Right ventricle myocardium superior (tissue), 1 donor: Measurements from ENCODE around the gene GNA12. TPM values are rescaled to one million over a fixed set of nuclear protein-coding genes. Genes with fewer than 3 reads are reported as not detected.
A peak's percentile ranks its signal among the peaks of the same experiment; 100 is the strongest.
"Not testable (repeated sequence)": the region's sequence is repeated elsewhere in the genome, so short reads cannot be mapped to it uniquely, and the experiment has no call there.

ENCODE experiments used
- ATAC-seq: fragments of 200-7000 bp; cut with Tn5 transposase; one replicate; pipeline ENCODE4 v1.9.1; 2020; ENCODE audit warnings: mild to moderate bottlenecking; ENCODE audit not compliant: poor library complexity
- DNase-seq: peaks from one replicate; pipeline ENCODE4 v3.0.0-alpha.2; 2020
- intact Hi-C: fragments of 100-400 bp; cut with DNase I; formaldehyde crosslinking; loops from one replicate; pipeline ENCODE4 v1.11.2; 2022
- total RNA-seq: library from RNA; stranded (reverse); fragmentation: NEBNext Ultra II Directional; extraction: Animal tissue kit (Norgen Biotek cat#: 25700); gene quantifications from one replicate; pipeline ENCODE4 v1.2.1, GENCODE V29; 2021
- donor health status: DM: no; HTN: yes; CAD: no; lungs with severe emphysema.

Gene GNA12
- total RNA-seq, 1 donor from 2014 or later = 40.6 TPM

- intact Hi-C loops = no loop called here
- DNase-seq (peak; percentile 83), ATAC-seq (peak; percentile 82)
Measured at GRCh38 chr7:2870471-2870931, 26.4 kb upstream of the GNA12 start.

- intact Hi-C loops = loop anchor here (10.0 kb wide), 2 partner anchors 285 to 1025 kb away; no protein-coding TSS in a partner anchor
- DNase-seq (no peak), ATAC-seq (no peak)
Measured at GRCh38 chr7:2869981-2870380, 25.9 kb upstream of the GNA12 start.

DNA sequence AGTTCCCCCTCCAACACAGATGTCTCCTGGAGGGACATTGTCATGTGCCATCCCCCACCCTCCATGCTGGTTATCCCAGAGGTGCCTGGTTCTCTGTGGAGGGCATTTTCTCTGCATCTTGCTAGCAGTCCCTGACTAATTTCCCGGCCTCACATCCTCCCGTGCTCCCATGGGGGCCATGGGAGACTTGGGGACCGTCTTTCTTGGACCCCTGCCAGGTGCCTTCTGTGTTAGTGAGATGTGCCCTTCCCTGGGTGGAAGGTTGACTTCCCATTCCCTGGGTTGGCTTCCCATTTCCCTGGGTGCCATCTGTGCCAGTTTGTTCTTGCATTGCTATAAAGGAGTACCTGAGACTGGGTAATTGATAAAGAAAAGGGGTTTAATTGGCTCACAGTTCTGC, 22.5 kb upstream of the GNA12 start:
- intact Hi-C loops = loop anchor here (10.0 kb wide), 2 partner anchors 288 to 1028 kb away; no protein-coding TSS in a partner anchor
- no peak for DNase-seq
- no peak for ATAC-seq

DNA sequence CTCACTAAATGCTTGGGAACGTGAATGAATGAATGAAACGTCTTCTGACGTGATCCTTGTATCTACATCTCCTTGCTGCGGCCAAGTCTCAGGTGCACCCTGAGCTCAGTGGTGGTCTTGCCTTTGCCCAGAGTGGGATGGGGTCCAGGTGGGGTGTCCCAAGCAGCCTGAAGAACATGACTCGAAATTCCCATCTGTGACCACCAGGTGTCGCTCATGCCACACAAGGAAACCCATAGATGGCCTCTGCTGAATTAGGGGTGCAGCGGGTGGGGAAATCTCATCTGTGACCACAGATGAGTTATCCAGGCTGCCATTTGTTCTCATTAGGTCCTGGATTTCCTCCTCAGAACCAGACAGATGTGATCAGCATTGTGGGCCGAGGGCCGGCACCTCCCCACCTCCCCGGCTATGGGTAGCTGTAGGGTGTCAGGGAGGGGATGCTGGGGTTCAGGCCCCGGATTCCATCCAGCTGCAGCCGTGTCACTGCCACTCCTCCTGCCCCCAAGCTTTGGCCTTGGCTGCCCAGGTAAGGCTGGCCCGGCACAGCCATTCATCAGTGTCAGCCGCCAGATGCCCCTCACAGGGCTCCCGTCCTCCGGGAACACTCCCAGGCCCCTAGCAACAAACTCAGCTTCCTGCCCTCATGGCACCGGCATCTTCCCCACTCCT, 21.0 kb upstream of the GNA12 start:
- peak; percentile 55 for ATAC-seq
- peak; percentile 77 for DNase-seq
- intact Hi-C loops = loop anchor here (10.0 kb wide), 2 partner anchors 290 to 1030 kb away; no protein-coding TSS in a partner anchor

GRCh38 chr7:2864204-2864985, 20.3 kb upstream of the GNA12 start:
- intact Hi-C loops = loop anchor here (10.0 kb wide), 2 partner anchors 290 to 1030 kb away; no protein-coding TSS in a partner anchor
- DNase-seq (no peak), ATAC-seq (no peak)

GRCh38 chr7:2863461-2864066, 19.5 kb upstream of the GNA12 start:
- peak; percentile 94 for ATAC-seq
- intact Hi-C loops = loop anchor here (10.0 kb wide), 2 partner anchors 291 to 1031 kb away; no protein-coding TSS in a partner anchor

GRCh38 chr7:2862831-2863361, 18.8 kb upstream of the GNA12 start:
- no peak for ATAC-seq
- DNase-seq = no peak
- intact Hi-C loops = loop anchor here (10.0 kb wide), 2 partner anchors 292 to 1032 kb away; no protein-coding TSS in a partner anchor

More at GRCh38 chr7:2863461-2864066, 19.5 kb upstream of the GNA12 start:
- DNase-seq = peak; percentile 86

DNA sequence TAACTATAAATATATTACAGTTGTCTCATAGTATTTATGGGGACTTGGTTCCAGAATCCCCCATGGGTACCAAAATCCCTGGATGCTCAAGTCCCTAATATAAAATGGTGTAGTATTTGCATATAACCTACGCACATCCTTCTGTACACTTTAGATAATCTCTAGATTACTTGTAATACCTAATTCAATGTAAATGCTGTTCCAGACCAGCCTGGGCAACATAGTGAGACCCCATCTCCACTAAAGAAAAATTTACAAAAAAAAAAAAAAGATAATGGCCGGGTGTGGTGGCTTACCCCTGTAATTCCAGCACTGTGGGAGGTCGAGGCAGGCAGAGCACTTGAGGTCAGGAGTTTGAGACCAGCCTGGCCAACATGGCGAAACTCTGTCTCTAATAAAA, 17.4 kb upstream of the GNA12 start:
- no peak for DNase-seq
- intact Hi-C loops = loop anchor here (10.0 kb wide), 2 partner anchors 293 to 1033 kb away; no protein-coding TSS in a partner anchor
- no peak for ATAC-seq

- no peak for ATAC-seq
- no peak for DNase-seq
- intact Hi-C loops = loop anchor here (10.0 kb wide), 2 partner anchors 294 to 1034 kb away; no protein-coding TSS in a partner anchor
Measured at GRCh38 chr7:2860627-2861133, 16.6 kb upstream of the GNA12 start.

GRCh38 chr7:2859952-2860351, 15.8 kb upstream of the GNA12 start:
- ATAC-seq = no peak
- intact Hi-C loops = loop anchor here (10.0 kb wide), 2 partner anchors 295 to 1035 kb away; no protein-coding TSS in a partner anchor
- no peak for DNase-seq

- DNase-seq (no peak), ATAC-seq (no peak)
- intact Hi-C loops = no loop called here
Measured at GRCh38 chr7:2858621-2859020, 14.5 kb upstream of the GNA12 start.

DNA sequence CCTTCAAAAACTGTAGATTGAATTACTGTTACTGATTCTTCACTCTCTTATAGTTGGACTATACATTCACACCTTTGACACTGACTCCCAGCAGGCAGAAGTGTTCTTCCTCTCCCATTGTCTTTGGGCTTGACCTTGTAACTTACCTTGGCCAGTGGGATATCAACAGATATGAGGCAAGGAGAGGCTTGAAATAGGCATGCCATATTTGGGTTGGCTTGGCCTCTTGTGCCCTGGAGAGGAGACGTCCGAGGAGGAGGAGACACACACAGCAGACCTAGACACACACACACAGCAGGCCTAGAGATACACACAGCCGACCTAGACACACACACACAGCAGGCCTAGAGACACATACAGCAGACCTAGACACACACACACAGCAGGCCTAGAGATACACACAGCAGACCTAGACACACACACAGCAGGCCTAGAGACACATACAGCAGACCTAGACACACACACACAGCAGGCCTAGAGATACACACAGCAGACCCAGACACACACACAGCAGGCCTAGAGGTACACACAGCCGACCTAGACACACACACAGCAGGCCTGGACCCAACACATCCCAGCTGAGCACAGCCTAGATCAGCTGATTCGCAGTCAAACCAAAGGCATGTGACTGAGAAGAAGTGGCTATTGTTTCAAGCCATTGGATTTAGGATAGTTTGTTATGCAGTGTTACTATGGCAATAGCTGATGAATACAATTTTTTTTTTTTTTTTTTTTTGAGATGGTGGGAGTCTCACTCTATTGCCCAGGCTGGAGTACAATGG, 12.5 kb upstream of the GNA12 start:
- ATAC-seq (peak; percentile 76), DNase-seq (no peak)
- intact Hi-C loops = no loop called here

GRCh38 chr7:2855386-2855785, 11.3 kb upstream of the GNA12 start:
- no peak for DNase-seq
- intact Hi-C loops = no loop called here
- no peak for ATAC-seq

DNA sequence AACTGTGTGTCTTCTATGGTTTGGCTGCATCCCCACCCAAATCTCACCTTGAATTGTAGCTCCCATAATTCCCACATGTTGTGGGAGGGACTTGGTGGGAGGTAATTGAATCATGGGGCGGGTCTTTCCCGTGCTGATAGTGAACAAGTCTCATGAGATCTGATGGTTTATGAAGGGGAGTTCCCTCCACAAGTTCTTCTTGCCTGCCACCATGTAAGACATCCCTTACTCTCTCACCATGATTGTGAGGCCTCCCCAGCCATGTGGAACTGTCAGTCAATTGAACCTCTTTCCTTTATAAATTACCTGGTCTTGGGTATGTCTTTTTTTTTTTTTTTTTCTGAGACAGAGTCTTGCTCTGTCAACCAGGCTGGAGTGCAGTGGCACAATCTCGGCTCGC, 9.4 kb upstream of the GNA12 start:
- intact Hi-C loops, ATAC-seq, DNase-seq: not testable (repeated sequence)

DNA sequence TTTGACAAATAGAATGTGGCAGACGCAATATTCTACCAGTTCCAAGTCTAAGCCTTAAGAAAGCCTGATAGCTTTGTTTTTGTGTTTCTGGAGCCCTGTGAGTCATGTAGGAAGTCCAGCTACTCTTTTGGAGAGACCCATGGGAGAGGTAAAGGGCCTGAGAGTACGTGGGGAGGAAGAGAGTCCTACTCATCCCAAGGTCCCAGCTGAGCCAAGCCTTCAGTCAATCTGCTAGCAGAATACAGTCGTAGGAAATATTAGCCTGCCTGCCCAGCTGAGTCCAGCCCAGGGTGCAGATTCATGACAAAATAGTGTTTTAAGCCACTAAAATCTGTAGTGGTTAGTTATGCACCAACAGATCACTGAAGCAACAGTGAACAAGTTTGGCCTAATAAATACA, 9.0 kb upstream of the GNA12 start:
- ATAC-seq (peak; percentile 69), DNase-seq (no peak)
- intact Hi-C loops = no loop called here

DNA sequence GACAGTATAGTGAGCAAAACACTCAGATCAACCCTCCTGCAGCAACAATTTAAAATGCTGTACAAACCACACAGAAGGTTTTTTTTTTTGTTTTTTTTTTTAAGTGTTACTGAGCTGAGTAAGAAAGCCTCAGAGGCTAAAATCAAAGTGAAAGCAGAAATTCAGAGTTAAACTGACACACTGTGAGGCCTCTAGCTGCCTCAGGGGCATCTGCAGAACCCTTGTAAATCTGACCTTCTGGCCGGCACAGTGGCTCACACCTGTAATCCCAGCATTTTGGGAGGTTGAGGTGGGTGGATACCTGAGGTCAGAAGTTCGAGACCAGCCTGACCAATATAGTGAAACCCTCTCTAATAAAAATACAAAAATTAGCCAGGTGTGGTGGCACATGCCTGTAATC, 7.4 kb upstream of the GNA12 start:
- intact Hi-C loops = no loop called here
- DNase-seq = no peak
- ATAC-seq = no peak

DNA sequence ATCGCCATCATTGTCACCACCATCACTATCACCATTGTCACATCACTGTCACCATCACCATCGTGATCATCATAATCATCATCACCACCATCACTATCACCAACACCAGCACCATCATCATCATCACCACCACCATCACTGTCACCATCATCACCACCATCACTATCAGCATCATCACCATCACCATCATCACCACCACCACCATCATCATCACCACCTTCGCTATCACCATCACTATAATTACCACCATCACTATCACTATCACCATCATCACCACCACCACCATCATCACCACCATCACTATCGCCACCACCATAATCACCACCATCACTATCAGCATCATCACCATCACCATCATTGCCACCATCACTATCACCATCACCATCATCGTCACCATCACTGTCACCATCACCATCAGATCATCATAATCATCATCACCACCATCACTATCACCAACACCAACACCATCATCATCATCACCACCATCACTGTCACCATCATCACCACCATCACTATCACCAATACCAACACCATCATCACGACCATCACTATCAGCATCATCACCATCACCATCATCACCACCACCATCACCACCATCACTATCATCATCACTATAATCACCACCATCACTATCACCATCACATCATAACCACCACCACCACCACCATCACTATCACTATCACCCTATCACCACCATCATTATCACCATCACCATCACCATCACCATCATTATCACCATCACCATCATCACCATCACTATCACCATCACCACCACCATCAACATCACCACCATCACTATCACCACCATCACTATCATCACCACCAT, 6.0 kb upstream of the GNA12 start:
- intact Hi-C loops = no loop called here
- ATAC-seq (no peak), DNase-seq (no peak)
